LHCN-M2 (cell line): ENCODE data around the gene FAM193A. TPM values are rescaled to one million over a fixed set of nuclear protein-coding genes. Genes with fewer than 3 reads are reported as not detected.

ENCODE experiments used
- DNase-seq: peaks from one replicate; pipeline ENCODE4 v3.0.0-alpha.2; 2012; ENCODE audit warnings: low read depth
- total RNA-seq: library from RNA; depleted of rRNA; stranded (reverse); fragments of >200 nt; gene quantifications from 2 replicates; pipeline ENCODE4 v1.2.3, GENCODE V29; 2014; rRNA removed

Gene FAM193A
- total RNA-seq, 1 experiment from 2014 or later: 14.9 TPM

GRCh38 chr4:2781911-2782310, 245.5 kb downstream of the FAM193A start:
- no peak for DNase-seq

Other genes starting within 250 kb of the FAM193A start
- gene ZFYVE28, start 118.0 kb upstream of the FAM193A start, total RNA-seq: 2.1 and 2.6 TPM in 2 replicates
- not detected in 2 replicates for gene CFAP99, start 117.7 kb upstream of the FAM193A start, total RNA-seq
- 72.6 and 76.3 TPM in 2 replicates for gene RNF4, start 67.5 kb upstream of the FAM193A start, total RNA-seq
- 52.5 and 52.9 TPM in 2 replicates for gene TNIP2, start 219.7 kb downstream of the FAM193A start, total RNA-seq